Mesenchymal stem cell (in vitro differentiated cells and primary cell): ENCODE measurements around the gene PDE6B.

Experiments used
- DNase-seq: peaks from one replicate; pipeline ENCODE4 v3.0.0-alpha.2; 2013
- H2AFZ ChIP-seq: one replicate; pipeline ENCODE4 v1.6.1; 2013; ENCODE audit warnings: low read depth, mild to moderate bottlenecking, control low read depth, inconsistent platforms, low read length, moderate library complexity
- H2AK5ac ChIP-seq: 2 replicates; pipeline ENCODE4 v1.6.1; 2013; ENCODE audit warnings: low read length, moderate library complexity, mild to moderate bottlenecking, inconsistent platforms; ENCODE audit not compliant: severe bottlenecking
- H2BK120ac ChIP-seq: one replicate; pipeline ENCODE4 v1.6.1; 2013; ENCODE audit warnings: low read depth, mild to moderate bottlenecking, inconsistent platforms, low read length, moderate library complexity
- H2BK12ac ChIP-seq, 2 experiments: one replicate each; pipeline ENCODE4 v1.6.1; 2013; ENCODE audit warnings: inconsistent platforms in 2 of 2, low read length in 2 of 2, mild to moderate bottlenecking in 2 of 2, moderate library complexity in 2 of 2, control low read depth in 1 of 2
- H2BK15ac ChIP-seq: one replicate; pipeline ENCODE4 v1.6.1; 2013; ENCODE audit warnings: mild to moderate bottlenecking, low read depth, inconsistent platforms; ENCODE audit not compliant: poor library complexity, severe bottlenecking
- H2BK5ac ChIP-seq: 2 replicates; pipeline ENCODE4 v1.6.1; 2013; ENCODE audit warnings: low read depth, mild to moderate bottlenecking, low read length, control low read depth, inconsistent platforms; ENCODE audit not compliant: poor library complexity, severe bottlenecking
- H3K14ac ChIP-seq, 2 experiments: one replicate each; pipeline ENCODE4 v1.6.1; 2013; ENCODE audit warnings: inconsistent platforms in 2 of 2, low read length in 2 of 2, control low read depth in 1 of 2, mild to moderate bottlenecking in 1 of 2, moderate library complexity in 1 of 2
- H3K18ac ChIP-seq, 2 experiments: one replicate each; pipeline ENCODE4 v1.6.1; 2013; ENCODE audit warnings: inconsistent platforms in 2 of 2, low read length in 2 of 2, control low read depth in 1 of 2, low read depth in 1 of 2, mild to moderate bottlenecking in 1 of 2
- H3K23ac ChIP-seq, 2 experiments: one replicate each; pipeline ENCODE4 v1.6.1; 2013; ENCODE audit warnings: inconsistent platforms in 2 of 2, low read length in 2 of 2, mild to moderate bottlenecking in 2 of 2, moderate library complexity in 2 of 2, control low read depth in 1 of 2
- H3K27ac ChIP-seq: 2 replicates; pipeline ENCODE4 v1.5.1; 2013; ENCODE audit warnings: mild to moderate bottlenecking, moderate library complexity, low read length, control low read depth, inconsistent platforms; ENCODE audit not compliant: poor library complexity, severe bottlenecking
- H3K27me3 ChIP-seq, 2 experiments: 2 replicates each; pipeline versions ENCODE4 v1.6.1 to v1.7.0; 2013; ENCODE audit warnings: low read length in 2 of 2, mild to moderate bottlenecking in 2 of 2, moderate library complexity in 2 of 2, control low read depth in 1 of 2, inconsistent platforms in 1 of 2; ENCODE audit not compliant: control insufficient read depth in 1 of 2, insufficient read depth in 1 of 2
- H3K36me3 ChIP-seq, 2 experiments: 2 replicates each; pipeline versions ENCODE4 v1.6.1 to v1.7.0; 2013; ENCODE audit warnings: low read length in 2 of 2, control low read depth in 1 of 2, inconsistent platforms in 1 of 2, low read depth in 1 of 2, mild to moderate bottlenecking in 1 of 2; ENCODE audit not compliant: insufficient read depth in 2 of 2, control insufficient read depth in 1 of 2
- H3K4ac ChIP-seq, 2 experiments: one replicate each; pipeline ENCODE4 v1.6.1; 2013; ENCODE audit warnings: inconsistent platforms in 2 of 2, low read length in 2 of 2, mild to moderate bottlenecking in 2 of 2, moderate library complexity in 2 of 2, control low read depth in 1 of 2, low read depth in 1 of 2
- H3K4me1 ChIP-seq: 2 replicates; pipeline ENCODE4 v1.6.1; 2013; ENCODE audit warnings: low read depth, low read length, control low read depth; ENCODE audit not compliant: control insufficient read depth, insufficient read depth
- H3K4me2 ChIP-seq: 2 replicates; pipeline ENCODE4 v1.6.1; 2013; ENCODE audit warnings: low read length, mild to moderate bottlenecking, inconsistent platforms; ENCODE audit not compliant: poor library complexity, severe bottlenecking
- H3K4me3 ChIP-seq, 2 experiments: 2 replicates each; pipeline versions ENCODE4 v1.5.1 to v1.7.0; 2013; ENCODE audit warnings: low read length in 2 of 2, mild to moderate bottlenecking in 2 of 2, control low read depth in 1 of 2, low read depth in 1 of 2; ENCODE audit not compliant: insufficient read depth in 1 of 2
- H3K79me1 ChIP-seq: replicated peaks from 2 replicates; pipeline ENCODE4 v1.6.1; 2013; ENCODE audit warnings: mild to moderate bottlenecking, control low read depth, low read length, inconsistent platforms; ENCODE audit not compliant: poor library complexity, severe bottlenecking
- H3K9ac ChIP-seq: 2 replicates; pipeline ENCODE4 v1.7.0; 2013; ENCODE audit warnings: mild to moderate bottlenecking, low read length, moderate library complexity
- H3K9me3 ChIP-seq: 2 replicates; pipeline ENCODE4 v1.7.0; 2013; ENCODE audit warnings: mild to moderate bottlenecking, low read length; ENCODE audit not compliant: control insufficient read depth
- H4K8ac ChIP-seq: one replicate; pipeline ENCODE4 v1.6.1; 2013; ENCODE audit warnings: inconsistent platforms, mild to moderate bottlenecking, low read length, moderate library complexity
- H4K91ac ChIP-seq: one replicate; pipeline ENCODE4 v1.6.1; 2013; ENCODE audit warnings: mild to moderate bottlenecking, low read length, inconsistent platforms
- WGBS: methylation state at CpG from one replicate; pipeline ENCODE4 v1.1.7; 2013; ENCODE audit warnings: mixed read lengths; 5-methylcytosine and 5-hydroxymethylcytosine counted together

PDE6B gene

DNA sequence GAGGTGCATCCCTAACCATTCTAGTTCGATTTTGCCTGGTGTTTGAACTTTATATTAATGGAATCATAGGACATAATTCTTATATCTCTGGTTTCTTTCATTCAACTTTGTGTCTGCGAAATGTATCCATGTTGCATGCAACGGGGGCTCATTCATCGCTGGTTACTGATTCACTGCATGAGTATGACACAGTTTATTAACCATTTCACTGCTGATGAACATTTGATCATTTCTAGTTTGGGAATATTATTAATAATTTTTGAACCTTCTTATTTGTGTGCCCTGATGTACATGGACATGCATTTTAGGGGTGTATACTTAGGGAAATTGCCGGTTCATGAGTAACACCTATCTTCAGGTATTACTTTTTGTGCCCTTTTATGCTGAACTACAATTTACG lies 44.2 kb upstream of the PDE6B start:
- peaks cover 14% of the 10 kb centered on the region for H3K4me1 ChIP-seq
- no peak overlapping the region for H3K4me2 ChIP-seq
- no peak overlapping the region for H3K9ac ChIP-seq
- 51% methylated on average over 6 of the region's 6 CpGs for WGBS
- H2BK5ac ChIP-seq = no peak overlapping the region
- no peak overlapping the region for H2BK120ac ChIP-seq
- H3K4me3 ChIP-seq = no peak overlapping the region
- H3K27me3 ChIP-seq = peaks cover 45% of the 10 kb centered on the region in 2 experiments
- no peak overlapping the region for H2BK15ac ChIP-seq
- H4K8ac ChIP-seq = no peak overlapping the region
- no peak overlapping the region for H4K91ac ChIP-seq
- H3K14ac ChIP-seq = no peak overlapping the region
- H2AFZ ChIP-seq = no peak overlapping the region
- peaks cover 7% of the 10 kb centered on the region for H3K9me3 ChIP-seq
- DNase-seq = no peak
- H3K79me1 ChIP-seq = no peaks in the 10 kb centered on the region
- no peak overlapping the region for H3K23ac ChIP-seq
- H3K36me3 ChIP-seq = no peaks in the 10 kb centered on the region
- no peak overlapping the region for H2AK5ac ChIP-seq
- no peak overlapping the region for H2BK12ac ChIP-seq
- H3K27ac ChIP-seq = no peak overlapping the region
- H3K4ac ChIP-seq = no peak overlapping the region
- H3K18ac ChIP-seq = no peak overlapping the region

DNA sequence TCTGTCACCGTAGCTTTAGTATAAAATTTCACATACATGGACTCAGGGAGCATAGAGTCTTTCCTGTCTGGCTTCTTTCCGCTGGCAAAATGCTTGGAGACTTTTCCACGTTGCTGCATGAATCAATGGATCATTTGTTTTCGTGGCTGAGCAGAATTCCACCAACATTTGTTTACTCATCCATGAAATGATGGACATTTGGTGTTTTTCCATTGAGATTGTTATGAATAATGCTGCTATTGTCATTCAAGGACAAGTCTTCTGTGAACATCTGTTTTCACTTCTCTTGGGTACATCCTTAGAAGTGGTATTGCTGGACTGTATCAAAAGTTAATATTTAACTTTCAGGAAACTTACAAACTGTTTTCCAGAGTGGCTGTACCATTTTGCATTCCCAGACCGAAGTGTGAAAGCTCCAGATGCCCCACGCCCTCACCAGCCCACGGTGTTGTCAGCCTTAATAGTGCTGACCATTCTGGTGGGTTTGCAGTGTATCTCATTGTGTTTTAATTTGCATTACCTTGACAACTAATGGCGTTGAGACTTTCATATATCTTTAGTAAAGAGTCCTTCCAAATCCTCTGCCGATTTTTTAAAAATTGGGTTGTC lies 43.5 kb upstream of the PDE6B start:
- WGBS = 60% methylated on average over 7 of the region's 9 CpGs
- no peak overlapping the region for H2BK120ac ChIP-seq

DNA sequence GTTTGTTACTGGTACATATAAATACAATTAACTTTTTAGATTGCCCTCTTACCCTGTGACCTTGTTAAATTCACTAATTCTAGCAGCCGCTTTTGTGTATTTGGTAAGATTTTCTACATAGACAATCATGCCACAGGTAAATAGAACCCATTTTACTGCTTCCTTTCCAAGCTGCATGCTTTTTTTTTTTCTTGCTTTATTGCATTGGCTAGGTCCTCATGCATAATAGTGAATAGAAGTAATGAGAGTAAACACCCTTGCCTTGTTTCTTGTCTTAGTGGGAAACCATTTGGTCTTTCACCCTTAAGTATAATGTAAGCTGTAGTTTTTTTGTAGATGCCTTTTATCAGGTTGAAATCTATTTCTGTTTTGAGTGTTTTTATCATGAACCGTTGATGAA lies 41.6 kb upstream of the PDE6B start:
- 100% methylated on average over 1 of the region's 2 CpGs for WGBS
- H3K27ac ChIP-seq = no peak overlapping the region
- no peak for DNase-seq

More for the DNA sequence above, 43.5 kb upstream of the PDE6B start:
- H2BK12ac ChIP-seq = no peak overlapping the region
- no peak overlapping the region for H3K27ac ChIP-seq
- H2AFZ ChIP-seq = no peak overlapping the region
- DNase-seq = no peak
- no peak overlapping the region for H3K18ac ChIP-seq
- H2AK5ac ChIP-seq = no peak overlapping the region
- H3K79me1 ChIP-seq = no peaks in the 10 kb centered on the region
- H3K4me3 ChIP-seq = no peak overlapping the region
- H3K27me3 ChIP-seq = peaks cover 39 to 45% of the 10 kb centered on the region in 2 experiments
- H3K23ac ChIP-seq = no peak overlapping the region
- H3K36me3 ChIP-seq = no peaks in the 10 kb centered on the region
- H3K4me2 ChIP-seq = no peak overlapping the region
- H3K14ac ChIP-seq = no peak overlapping the region
- no peak overlapping the region for H4K91ac ChIP-seq
- peaks cover 7% of the 10 kb centered on the region for H3K9me3 ChIP-seq
- H4K8ac ChIP-seq = no peak overlapping the region
- no peak overlapping the region for H3K4ac ChIP-seq
- H2BK15ac ChIP-seq = no peak overlapping the region
- no peak overlapping the region for H2BK5ac ChIP-seq
- H3K9ac ChIP-seq = no peak overlapping the region
- H3K4me1 ChIP-seq = peaks cover 11% of the 10 kb centered on the region

GRCh38 chr4:587671-588350 lies 37.6 kb upstream of the PDE6B start:
- 85% methylated on average over 25 of the region's 25 CpGs for WGBS
- Histone ChIP-seq H2BK5ac (no peak overlapping the region), H3K27me3 (peaks cover 0 to 4% of the 10 kb centered on the region in 2 experiments)

More for the DNA sequence above, 41.6 kb upstream of the PDE6B start:
- no peak overlapping the region for H2BK120ac ChIP-seq
- no peak overlapping the region for H3K9ac ChIP-seq
- H2AFZ ChIP-seq = no peak overlapping the region
- no peak overlapping the region for H2BK12ac ChIP-seq
- no peak overlapping the region for H3K4me2 ChIP-seq
- no peak overlapping the region for H4K8ac ChIP-seq
- no peaks in the 10 kb centered on the region for H3K4me1 ChIP-seq
- H2BK5ac ChIP-seq = no peak overlapping the region
- no peaks in the 10 kb centered on the region for H3K36me3 ChIP-seq
- no peak overlapping the region for H2BK15ac ChIP-seq
- no peaks in the 10 kb centered on the region for H3K79me1 ChIP-seq
- peaks cover 7% of the 10 kb centered on the region for H3K9me3 ChIP-seq
- H3K23ac ChIP-seq = no peak overlapping the region
- peaks cover 20 to 26% of the 10 kb centered on the region in 2 experiments for H3K27me3 ChIP-seq
- no peak overlapping the region for H3K4me3 ChIP-seq
- H2AK5ac ChIP-seq = no peak overlapping the region
- no peak overlapping the region for H3K4ac ChIP-seq
- H4K91ac ChIP-seq = no peak overlapping the region
- H3K14ac ChIP-seq = no peak overlapping the region
- no peak overlapping the region for H3K18ac ChIP-seq

More at GRCh38 chr4:587671-588350, 37.6 kb upstream of the PDE6B start:
- no peak for DNase-seq
- Histone ChIP-seq H3K18ac (no peak overlapping the region), H3K23ac (no peak overlapping the region), H3K4ac (no peak overlapping the region), H3K36me3 (no peaks in the 10 kb centered on the region), H2BK15ac (no peak overlapping the region), H2AFZ (no peak overlapping the region), H3K4me1 (no peaks in the 10 kb centered on the region), H4K8ac (no peak overlapping the region), H3K27ac (no peak overlapping the region), H3K9me3 (peaks cover 13% of the 10 kb centered on the region), H2BK120ac (no peak overlapping the region), H4K91ac (no peak overlapping the region), H3K9ac (no peak overlapping the region), H3K4me2 (no peak overlapping the region), H3K79me1 (no peaks in the 10 kb centered on the region), H3K14ac (no peak overlapping the region), H3K4me3 (no peak overlapping the region), H2AK5ac (no peak overlapping the region), H2BK12ac (no peak overlapping the region)
